ENCODE measurements around the gene PAQR4.

Gene PAQR4

GRCh38 chr16:3022208-3022683 lies 53.1 kb downstream of the PAQR4 start:
- peak; percentile 89 for DNase-seq (ENCODE audit: low read depth)

DNA sequence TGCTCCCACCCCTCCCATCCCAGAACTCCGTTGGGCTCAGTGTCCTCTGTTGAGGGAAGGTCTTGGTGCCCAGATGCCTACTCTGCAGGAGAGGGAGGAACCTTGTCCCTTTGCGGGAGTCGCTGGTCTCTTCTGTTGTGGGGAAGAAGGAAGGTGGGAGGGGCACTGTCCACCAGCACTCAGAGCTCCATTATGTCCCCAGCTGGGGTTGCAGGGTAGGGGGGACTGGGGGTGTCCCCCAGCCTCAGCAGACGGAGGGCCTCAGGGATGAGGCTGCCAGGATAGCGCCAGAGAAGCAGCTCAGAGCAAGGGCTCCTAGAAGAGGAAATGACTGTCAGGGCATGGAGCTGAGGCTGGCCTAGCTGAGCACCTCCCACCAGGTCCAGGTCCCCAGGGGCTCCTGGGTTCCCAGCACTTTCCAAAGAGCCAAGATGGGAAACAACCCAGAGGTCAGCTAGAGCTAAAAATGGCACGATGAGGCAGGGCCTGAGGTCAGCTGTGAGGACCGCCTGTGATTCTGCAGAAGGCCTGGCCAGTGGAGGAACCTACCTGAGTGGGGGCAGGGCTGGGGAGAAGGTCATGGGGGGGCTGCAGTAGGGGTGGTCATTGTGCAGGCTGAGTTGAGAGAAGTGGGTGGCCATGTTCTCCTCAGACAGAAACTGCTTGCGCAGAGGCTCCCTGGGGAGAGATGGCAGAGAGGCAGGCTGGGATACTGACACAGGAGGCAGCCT lies 53.7 kb downstream of the PAQR4 start:
- DNase-seq (ENCODE audit: low read depth) = peak; percentile 54

Data from HS-27A (cell line).